ENCODE measurements around the gene DOHH.

DNA sequence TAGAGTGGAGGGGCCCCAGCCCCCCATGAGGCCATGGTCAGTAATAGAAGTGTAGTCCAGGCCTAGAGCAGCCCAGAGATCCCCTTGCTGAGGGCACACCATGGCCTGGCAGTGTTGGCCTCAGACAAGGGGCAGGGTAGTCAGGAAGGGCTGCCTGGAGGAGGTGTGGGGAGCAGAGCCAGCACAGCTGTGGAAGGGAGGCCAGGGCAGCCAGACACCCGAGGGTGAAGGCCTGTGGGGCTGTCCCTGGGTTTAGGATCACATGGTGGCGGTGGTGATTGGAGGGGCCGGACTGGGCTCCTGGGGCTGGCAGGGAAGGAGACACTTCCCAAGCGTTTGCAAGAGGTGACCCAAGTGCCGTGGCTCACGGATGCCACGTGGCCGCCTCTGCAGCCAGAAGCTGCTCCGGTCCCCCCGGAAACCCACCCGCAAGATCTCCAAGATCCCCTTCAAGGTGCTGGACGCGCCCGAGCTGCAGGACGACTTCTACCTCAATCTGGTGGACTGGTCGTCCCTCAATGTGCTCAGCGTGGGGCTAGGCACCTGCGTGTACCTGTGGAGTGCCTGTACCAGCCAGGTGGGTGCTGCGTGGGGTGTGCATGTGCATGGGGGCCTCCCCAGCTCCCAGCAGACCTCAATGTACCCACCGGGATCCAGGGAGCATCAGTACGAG lies 26.9 kb upstream of the DOHH start:
- no peak for TF ChIP-seq EP300 (IDR thresholded peaks at IDR 0.05)
- TF ChIP-seq, protein P1, sequence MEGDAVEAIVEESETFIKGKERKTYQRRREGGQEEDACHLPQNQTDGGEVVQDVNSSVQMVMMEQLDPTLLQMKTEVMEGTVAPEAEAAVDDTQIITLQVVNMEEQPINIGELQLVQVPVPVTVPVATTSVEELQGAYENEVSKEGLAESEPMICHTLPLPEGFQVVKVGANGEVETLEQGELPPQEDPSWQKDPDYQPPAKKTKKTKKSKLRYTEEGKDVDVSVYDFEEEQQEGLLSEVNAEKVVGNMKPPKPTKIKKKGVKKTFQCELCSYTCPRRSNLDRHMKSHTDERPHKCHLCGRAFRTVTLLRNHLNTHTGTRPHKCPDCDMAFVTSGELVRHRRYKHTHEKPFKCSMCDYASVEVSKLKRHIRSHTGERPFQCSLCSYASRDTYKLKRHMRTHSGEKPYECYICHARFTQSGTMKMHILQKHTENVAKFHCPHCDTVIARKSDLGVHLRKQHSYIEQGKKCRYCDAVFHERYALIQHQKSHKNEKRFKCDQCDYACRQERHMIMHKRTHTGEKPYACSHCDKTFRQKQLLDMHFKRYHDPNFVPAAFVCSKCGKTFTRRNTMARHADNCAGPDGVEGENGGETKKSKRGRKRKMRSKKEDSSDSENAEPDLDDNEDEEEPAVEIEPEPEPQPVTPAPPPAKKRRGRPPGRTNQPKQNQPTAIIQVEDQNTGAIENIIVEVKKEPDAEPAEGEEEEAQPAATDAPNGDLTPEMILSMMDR (IDR thresholded peaks at IDR 0.05): no peak
- TF ChIP-seq POLR2A (IDR thresholded peaks at IDR 0.05): no peak

Data from stomach (tissue), 4 donors.